ENCODE measurements around the gene DHX16.

DHX16 gene

GRCh38 chr6:30683183-30683979 is 10.6 kb upstream of the DHX16 start:
- H3K4me3 ChIP-seq (ENCODE audit: control insufficient read depth, low read depth, low read length): peak overlapping the region; percentile 92
- TF ChIP-seq, protein P1, sequence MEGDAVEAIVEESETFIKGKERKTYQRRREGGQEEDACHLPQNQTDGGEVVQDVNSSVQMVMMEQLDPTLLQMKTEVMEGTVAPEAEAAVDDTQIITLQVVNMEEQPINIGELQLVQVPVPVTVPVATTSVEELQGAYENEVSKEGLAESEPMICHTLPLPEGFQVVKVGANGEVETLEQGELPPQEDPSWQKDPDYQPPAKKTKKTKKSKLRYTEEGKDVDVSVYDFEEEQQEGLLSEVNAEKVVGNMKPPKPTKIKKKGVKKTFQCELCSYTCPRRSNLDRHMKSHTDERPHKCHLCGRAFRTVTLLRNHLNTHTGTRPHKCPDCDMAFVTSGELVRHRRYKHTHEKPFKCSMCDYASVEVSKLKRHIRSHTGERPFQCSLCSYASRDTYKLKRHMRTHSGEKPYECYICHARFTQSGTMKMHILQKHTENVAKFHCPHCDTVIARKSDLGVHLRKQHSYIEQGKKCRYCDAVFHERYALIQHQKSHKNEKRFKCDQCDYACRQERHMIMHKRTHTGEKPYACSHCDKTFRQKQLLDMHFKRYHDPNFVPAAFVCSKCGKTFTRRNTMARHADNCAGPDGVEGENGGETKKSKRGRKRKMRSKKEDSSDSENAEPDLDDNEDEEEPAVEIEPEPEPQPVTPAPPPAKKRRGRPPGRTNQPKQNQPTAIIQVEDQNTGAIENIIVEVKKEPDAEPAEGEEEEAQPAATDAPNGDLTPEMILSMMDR (conservative IDR thresholded peaks at IDR 0.05; ENCODE audit: control insufficient read depth, insufficient read depth, low read depth, low read length): no peak
- no peak for DNase-seq (ENCODE audit: low read depth)

- DNase-seq (ENCODE audit: low read depth): peak; percentile 89
- TF ChIP-seq, protein P1 (conservative IDR thresholded peaks at IDR 0.05; ENCODE audit: control insufficient read depth, insufficient read depth, low read depth, low read length): no peak
- H3K4me3 ChIP-seq (ENCODE audit: control insufficient read depth, low read depth, low read length): peak overlapping the region; percentile 92
Observed at GRCh38 chr6:30682143-30683117, 9.6 kb upstream of the DHX16 start.

GRCh38 chr6:30681766-30682142 is 8.9 kb upstream of the DHX16 start:
- TF ChIP-seq, protein P1 (conservative IDR thresholded peaks at IDR 0.05; ENCODE audit: control insufficient read depth, insufficient read depth, low read depth, low read length): no peak
- no peak for DNase-seq (ENCODE audit: low read depth)
- H3K4me3 ChIP-seq (ENCODE audit: control insufficient read depth, low read depth, low read length): peak overlapping the region; percentile 92

- TF ChIP-seq, protein P1 (conservative IDR thresholded peaks at IDR 0.05; ENCODE audit: control insufficient read depth, insufficient read depth, low read depth, low read length): no peak
- DNase-seq (ENCODE audit: low read depth): no peak
- H3K4me3 ChIP-seq (ENCODE audit: control insufficient read depth, low read depth, low read length): peak overlapping the region; percentile 20
Observed at GRCh38 chr6:30679765-30680535, 7.1 kb upstream of the DHX16 start.

DNA sequence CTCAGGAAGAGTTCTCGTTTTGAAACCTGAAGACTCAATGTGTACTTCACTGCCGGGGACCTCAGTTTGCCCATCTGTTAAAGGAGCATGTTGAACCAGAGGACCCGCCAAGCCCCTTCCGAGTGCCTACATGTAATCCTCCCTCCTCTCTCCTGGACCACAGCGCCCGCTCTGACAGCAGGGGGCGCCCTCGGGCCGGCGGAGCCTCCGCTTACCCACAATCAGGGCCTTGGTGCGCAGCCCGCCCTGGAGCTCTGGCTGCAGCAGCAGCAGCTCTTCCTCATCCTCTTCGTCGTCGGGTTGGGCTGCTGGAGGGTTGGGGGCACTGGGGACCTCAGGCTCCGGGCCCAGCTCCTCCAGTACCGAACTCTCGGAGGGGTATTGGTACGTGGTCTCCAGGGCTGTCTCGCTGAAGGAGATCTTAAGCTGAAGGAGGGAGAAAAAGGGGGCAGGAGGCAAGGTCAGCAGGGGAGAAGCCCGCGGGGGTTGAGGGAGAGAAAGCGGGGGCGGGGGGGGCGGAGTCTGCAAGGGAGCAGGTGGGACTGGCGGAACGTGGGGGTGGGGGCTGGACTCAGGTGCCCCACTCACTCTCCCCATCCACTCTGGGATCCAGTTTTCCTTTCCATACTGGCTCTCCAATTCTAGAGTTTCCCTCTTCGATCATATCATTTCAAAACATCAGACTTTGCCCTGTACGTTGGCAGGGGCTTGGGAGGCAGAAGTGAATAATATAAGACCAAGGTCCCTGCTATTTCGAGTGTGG is 6.3 kb upstream of the DHX16 start:
- peak overlapping the region; percentile 21 for H3K4me3 ChIP-seq (ENCODE audit: control insufficient read depth, low read depth, low read length)
- peak; percentile 78 for DNase-seq (ENCODE audit: low read depth)
- TF ChIP-seq, protein P1 (conservative IDR thresholded peaks at IDR 0.05; ENCODE audit: control insufficient read depth, insufficient read depth, low read depth, low read length): peak; percentile 84

All from fibroblast of mammary gland (primary cell).